ENCODE measurements around the gene SYT2.
"Not testable (repeated sequence)": the region's sequence is repeated elsewhere in the genome, so short reads cannot be mapped to it uniquely, and the experiment has no call there.

SYT2 gene

DNA sequence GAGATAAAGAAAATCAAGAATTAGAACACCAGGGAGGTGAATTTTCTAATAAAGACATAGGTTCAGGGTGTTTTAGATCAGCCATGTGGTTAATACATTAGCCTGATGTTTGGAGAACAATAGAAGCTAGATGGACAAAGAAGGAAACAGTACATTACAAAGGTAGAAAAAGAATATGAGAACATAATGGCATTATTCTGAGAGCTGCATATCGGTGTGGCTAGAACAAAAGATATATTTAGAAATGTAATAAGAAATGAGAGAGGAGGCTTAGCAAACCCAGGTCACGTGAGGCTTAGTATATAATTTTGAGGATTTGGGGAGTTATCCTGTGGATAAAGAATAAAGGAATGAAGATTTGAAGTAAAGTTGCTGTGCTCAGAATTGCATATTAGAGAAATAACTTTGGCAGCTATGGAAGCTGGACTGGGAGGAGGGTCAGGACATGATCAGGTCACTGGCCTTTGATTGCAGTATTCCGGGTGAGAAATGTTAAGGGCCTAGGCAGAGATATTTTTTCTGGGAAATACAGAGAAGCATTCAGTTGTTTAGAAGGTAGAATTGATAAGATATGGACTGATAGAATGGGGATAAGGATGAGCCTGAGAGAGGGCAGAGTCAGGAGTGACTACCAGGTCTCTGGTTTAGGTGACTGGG, 164.5 kb downstream of the SYT2 start:
- DNase-seq (ENCODE audit: low read depth), result not testable (repeated sequence)

DNA sequence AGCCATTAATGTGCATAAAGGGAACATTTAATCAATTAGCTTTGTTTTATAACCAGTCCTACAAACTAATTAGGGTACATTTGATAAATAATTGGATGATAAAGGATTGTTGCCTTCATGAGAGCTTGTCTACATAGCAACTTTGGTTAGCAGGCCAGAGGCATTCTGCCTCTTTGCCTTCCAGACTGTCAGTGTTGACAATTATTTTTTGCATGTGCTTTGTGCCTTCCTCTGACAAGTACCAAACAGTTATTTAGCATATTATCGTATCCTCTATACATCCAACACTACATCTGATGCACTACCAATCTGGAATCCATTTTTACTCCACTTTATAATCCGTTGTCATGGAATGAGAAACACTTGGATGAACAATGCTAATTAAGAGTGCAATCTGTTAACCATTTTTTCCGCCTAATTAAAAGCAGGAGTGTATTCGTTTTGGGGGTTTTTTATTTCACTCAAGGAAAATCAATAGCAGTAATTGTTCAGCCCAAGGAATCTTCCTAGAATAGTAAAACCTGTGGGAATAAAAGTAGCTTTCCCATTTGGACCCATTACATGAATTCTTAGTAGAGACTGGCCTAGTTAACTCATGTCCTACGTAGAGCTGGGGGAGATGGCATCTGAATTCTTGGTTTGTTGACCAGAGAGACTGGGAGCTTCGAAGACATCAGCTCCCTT, 165.3 kb downstream of the SYT2 start:
- DNase-seq (ENCODE audit: low read depth), result not testable (repeated sequence)

DNA sequence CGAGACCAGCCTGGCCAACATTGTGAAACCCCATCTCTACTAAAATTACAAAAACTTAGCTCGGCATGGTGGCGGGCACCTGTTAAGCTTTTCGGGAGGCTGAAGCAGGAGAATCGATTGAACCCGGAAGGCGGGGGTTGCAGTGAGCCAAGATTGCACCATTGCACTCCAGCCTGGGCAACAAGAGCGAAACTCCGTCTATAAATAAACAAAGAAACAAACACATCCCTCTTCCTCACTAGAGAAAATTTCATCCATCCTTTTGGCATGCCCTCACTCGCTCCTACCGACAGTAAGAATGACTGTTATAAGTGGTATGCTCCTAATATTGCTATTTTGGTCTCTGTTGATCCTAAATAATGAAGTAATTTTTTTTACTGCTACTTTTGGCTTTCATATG, 166.7 kb downstream of the SYT2 start:
- not testable (repeated sequence) for DNase-seq (ENCODE audit: low read depth)

DNA sequence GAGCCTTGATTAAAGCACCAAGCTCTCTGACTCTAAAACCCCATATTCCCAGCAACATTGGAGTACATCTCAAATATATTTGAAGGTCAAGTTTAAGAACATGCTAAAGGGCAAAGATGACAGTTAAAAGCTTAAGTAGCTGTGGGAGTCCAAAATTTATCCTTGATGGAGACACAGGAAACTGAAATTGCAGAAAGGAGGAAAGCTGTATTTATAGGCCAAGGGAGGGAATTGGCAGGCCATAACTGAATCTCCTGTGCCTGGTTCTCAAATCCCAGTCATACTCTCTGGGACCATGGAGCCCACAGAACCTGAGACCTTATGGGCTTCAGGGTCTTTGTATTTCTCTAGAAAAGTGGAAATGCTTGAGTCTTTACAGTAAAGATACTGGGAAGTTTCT, 167.8 kb downstream of the SYT2 start:
- DNase-seq (ENCODE audit: low read depth), result not testable (repeated sequence)

DNA sequence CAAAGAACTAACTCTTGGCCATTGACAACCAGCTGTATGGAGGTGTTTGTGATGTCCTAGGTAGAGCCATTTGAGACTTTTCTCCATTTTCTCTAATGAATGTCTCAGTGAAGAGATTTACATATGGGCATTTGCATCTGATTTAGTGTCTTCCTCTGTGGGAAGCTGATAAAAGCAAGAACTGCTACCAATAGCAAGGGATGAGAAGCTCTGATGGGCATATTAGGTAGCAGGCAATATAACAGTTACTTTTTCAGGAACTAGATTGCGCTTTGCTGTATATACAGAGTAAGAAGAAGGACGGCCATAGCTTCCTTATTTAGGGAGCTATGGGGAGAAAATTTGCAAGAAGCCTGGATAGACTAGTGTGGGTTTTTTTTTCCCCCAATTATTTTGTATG, 169.4 kb downstream of the SYT2 start:
- DNase-seq (ENCODE audit: low read depth), result not testable (repeated sequence)

All from activated T-helper 1 cell treated with Interleukin-2 at 50 U/mL for 16 hours (primary cell).